ENCODE data around the gene C12orf50. TPM values are rescaled to one million over a fixed set of nuclear protein-coding genes. Genes with fewer than 3 reads are reported as not detected.

The C12orf50 gene
- total RNA-seq, 4 donors from 2014 or later = 0.11 to 0.40 TPM; not detected in 2

DNA sequence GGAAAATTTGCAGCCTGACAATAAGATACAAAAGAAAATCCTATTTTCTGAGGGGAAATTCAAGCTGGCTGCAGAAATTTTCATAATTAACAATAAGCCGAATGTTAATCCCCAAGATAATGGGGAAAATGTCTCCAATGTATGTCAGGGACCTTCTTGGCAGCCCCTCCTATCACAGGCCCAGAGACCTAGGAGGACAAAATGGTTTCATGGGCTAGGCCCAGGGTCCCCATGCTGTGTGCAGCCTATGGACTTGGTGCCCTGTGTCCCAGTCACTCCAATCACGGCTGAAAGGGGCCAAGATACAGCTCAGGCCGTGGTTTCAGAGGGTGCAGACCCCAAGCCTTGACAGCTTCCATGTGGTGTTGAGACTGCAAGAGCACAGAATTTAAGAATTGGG, 11.2 kb downstream of the C12orf50 start:
- H3K4me1 ChIP-seq = no peaks in the 10 kb centered on the region
- no peak overlapping the region for H3K27ac ChIP-seq
- WGBS, 2 donors = 59 to 82% methylated on average over 2 to 3 of the region's 3 CpGs
- no peak for DNase-seq
- intact Hi-C loops (cut with DNase I) = no loop called here
- H3K27me3 ChIP-seq = no peaks in the 10 kb centered on the region
- H3K4me3 ChIP-seq (replicated peaks in 1 of 3) = no peak overlapping the region
- TF ChIP-seq, protein P1, sequence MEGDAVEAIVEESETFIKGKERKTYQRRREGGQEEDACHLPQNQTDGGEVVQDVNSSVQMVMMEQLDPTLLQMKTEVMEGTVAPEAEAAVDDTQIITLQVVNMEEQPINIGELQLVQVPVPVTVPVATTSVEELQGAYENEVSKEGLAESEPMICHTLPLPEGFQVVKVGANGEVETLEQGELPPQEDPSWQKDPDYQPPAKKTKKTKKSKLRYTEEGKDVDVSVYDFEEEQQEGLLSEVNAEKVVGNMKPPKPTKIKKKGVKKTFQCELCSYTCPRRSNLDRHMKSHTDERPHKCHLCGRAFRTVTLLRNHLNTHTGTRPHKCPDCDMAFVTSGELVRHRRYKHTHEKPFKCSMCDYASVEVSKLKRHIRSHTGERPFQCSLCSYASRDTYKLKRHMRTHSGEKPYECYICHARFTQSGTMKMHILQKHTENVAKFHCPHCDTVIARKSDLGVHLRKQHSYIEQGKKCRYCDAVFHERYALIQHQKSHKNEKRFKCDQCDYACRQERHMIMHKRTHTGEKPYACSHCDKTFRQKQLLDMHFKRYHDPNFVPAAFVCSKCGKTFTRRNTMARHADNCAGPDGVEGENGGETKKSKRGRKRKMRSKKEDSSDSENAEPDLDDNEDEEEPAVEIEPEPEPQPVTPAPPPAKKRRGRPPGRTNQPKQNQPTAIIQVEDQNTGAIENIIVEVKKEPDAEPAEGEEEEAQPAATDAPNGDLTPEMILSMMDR (IDR thresholded peaks at IDR 0.05) = no peak
- no peak for TF ChIP-seq POLR2A (IDR thresholded peaks at IDR 0.05)
- H3K36me3 ChIP-seq = no peaks in the 10 kb centered on the region
- no peaks in the 10 kb centered on the region for H3K9me3 ChIP-seq

DNA sequence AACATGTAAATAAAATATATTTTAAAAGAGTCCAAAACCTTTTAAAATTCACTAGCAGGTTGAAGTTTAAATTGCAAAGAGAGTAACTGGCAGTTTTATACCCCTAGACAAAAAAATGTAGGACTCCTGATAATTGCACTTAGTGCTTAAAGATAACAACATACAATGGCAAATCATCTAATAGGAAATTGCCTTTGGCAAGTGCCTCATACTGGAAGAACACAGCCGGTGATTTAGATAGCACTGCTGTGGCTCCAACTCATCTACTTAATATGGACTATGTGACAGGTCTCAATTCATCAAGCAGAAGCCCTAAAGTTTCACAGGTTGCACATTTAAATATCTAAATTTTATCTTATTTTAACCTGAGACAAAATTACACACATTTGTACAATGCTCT, 13.4 kb downstream of the C12orf50 start:
- no peak for TF ChIP-seq POLR2A (IDR thresholded peaks at IDR 0.05)
- TF ChIP-seq, protein P1 (IDR thresholded peaks at IDR 0.05) = no peak

DNA sequence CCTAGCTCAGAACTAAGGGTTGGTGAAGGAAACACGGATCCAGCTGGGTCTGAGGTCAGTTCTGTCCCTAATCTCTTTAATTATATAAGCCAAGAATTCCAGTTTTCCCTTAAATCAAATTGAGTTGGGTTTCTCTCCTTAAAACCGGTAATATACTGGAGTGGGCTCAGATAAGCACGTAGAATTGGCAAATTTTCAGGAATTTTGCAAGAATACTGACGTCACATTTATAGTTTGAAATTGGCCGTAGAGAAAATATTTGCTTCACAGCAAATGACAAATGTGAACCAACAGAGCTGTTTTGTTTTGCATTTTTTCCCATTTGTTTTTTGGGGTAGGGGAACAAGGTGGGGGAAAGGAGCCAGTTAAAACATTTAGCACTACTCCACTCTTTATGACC, 17.4 kb downstream of the C12orf50 start:
- no peak overlapping the region for H3K4me3 ChIP-seq (replicated peaks in 1 of 3)
- H3K27me3 ChIP-seq = no peaks in the 10 kb centered on the region
- H3K27ac ChIP-seq = no peak overlapping the region
- no peaks in the 10 kb centered on the region for H3K36me3 ChIP-seq
- intact Hi-C loops (cut with DNase I) = no loop called here
- H3K4me1 ChIP-seq = no peaks in the 10 kb centered on the region
- DNase-seq = no peak
- no peaks in the 10 kb centered on the region for H3K9me3 ChIP-seq
- TF ChIP-seq, protein P1 (IDR thresholded peaks at IDR 0.05) = no peak
- no peak for TF ChIP-seq POLR2A (IDR thresholded peaks at IDR 0.05)
- 69 to 73% methylated on average over 5 of the region's 5 CpGs for WGBS, 2 donors

More for the DNA sequence above, 13.4 kb downstream of the C12orf50 start:
- no peaks in the 10 kb centered on the region for H3K9me3 ChIP-seq
- no peak for DNase-seq
- H3K4me1 ChIP-seq = no peaks in the 10 kb centered on the region
- 59 to 73% methylated on average over 1 of the region's 1 CpG for WGBS, 2 donors
- H3K4me3 ChIP-seq (replicated peaks in 1 of 3) = no peak overlapping the region
- no peaks in the 10 kb centered on the region for H3K36me3 ChIP-seq
- no peaks in the 10 kb centered on the region for H3K27me3 ChIP-seq
- no peak overlapping the region for H3K27ac ChIP-seq
- intact Hi-C loops (cut with DNase I) = no loop called here

DNA sequence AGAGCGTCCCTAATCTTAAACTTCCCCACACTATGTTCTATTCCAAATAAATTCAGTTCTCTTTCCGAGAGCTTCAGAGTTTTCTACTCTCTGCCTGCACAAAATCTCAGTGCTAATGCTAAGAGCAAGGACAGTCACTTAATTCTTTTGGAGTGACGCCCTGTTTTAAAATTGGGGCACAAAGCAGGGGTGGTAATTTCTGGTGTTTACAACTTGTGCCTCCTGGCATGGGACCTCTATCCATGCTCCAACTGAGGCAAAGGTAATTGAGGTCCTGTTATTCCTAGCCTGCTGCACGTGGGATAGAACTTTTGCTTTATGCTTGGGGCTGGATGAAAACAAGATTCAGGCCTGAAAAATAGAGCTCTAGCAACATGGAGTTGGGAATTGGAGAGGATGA, 22.9 kb downstream of the C12orf50 start:
- H3K4me3 ChIP-seq (replicated peaks in 1 of 3) = no peak overlapping the region
- H3K27me3 ChIP-seq = no peaks in the 10 kb centered on the region
- DNase-seq = no peak
- intact Hi-C loops (cut with DNase I) = no loop called here
- TF ChIP-seq, protein P1 (IDR thresholded peaks at IDR 0.05) = no peak
- no peak for TF ChIP-seq POLR2A (IDR thresholded peaks at IDR 0.05)
- no peak overlapping the region for H3K27ac ChIP-seq
- H3K36me3 ChIP-seq = no peaks in the 10 kb centered on the region
- no peaks in the 10 kb centered on the region for H3K9me3 ChIP-seq
- WGBS, 2 donors = 89% methylated on average over 4 of the region's 4 CpGs
- H3K4me1 ChIP-seq = no peaks in the 10 kb centered on the region

DNA sequence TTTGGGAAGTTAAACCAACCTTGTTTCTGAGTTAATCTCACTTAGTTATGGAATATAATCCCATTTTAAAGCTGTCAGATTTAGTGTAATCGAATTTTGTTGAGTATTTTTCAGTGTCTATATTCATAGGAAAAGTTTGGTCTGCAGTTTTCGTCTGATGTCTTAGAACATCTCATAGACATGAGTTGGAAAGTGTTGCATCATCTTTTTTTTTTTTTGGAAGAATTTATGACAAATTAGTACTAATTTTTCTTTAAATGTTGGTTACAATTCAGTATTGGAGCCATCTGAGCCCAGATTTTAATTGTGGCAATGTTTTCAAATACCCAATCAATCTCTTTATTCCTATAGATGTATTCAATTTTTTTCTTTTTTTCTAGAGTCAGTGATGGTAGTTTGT, 27.9 kb downstream of the C12orf50 start:
- Histone ChIP-seq H3K9me3 (no peaks in the 10 kb centered on the region), H3K4me1 (no peaks in the 10 kb centered on the region), H3K4me3 (replicated peaks in 1 of 3) (no peak overlapping the region), H3K27me3 (no peaks in the 10 kb centered on the region), H3K27ac (no peak overlapping the region), H3K36me3 (no peaks in the 10 kb centered on the region)
- DNase-seq = no peak
- no peak for TF ChIP-seq POLR2A (IDR thresholded peaks at IDR 0.05)
- TF ChIP-seq, protein P1 (IDR thresholded peaks at IDR 0.05) = no peak
- intact Hi-C loops (cut with DNase I) = no loop called here
- WGBS, 2 donors = 82 to 91% methylated on average over 2 of the region's 2 CpGs

Measured in thyroid gland (tissue), 4 donors.